Astrocyte (in vitro differentiated cells and primary cell): ENCODE results near the gene TANGO2. TPM values are rescaled to one million over a fixed set of nuclear protein-coding genes. Genes with fewer than 3 reads are reported as not detected.

Source experiments
- DNase-seq: peaks from one replicate; pipeline ENCODE4 v3.0.0-alpha.2; 2010; ENCODE audit warnings: low read depth
- FAIRE-seq: peaks from 2 replicates; lab custom pipeline; 2011; peaks lifted over from hg19 to GRCh38; lab: Jason Lieb, UNC
- H2AFZ ChIP-seq: 2 replicates; pipeline ENCODE4 v1.6.0; 2012; ENCODE audit warnings: low read depth, low read length, inconsistent platforms
- H3K27ac ChIP-seq: 2 replicates; pipeline ENCODE4 v1.5.1; 2011; ENCODE audit warnings: low read depth, low read length, inconsistent platforms
- H3K27me3 ChIP-seq: 2 replicates; pipeline ENCODE4 v1.6.0; 2011; ENCODE audit warnings: low read length, inconsistent platforms; ENCODE audit not compliant: insufficient read depth
- H3K36me3 ChIP-seq: 2 replicates; pipeline ENCODE4 v1.5.1; 2011; ENCODE audit warnings: low read length, inconsistent platforms; ENCODE audit not compliant: insufficient read depth
- H3K4me1 ChIP-seq: 2 replicates; pipeline ENCODE4 v1.5.1; 2011; ENCODE audit warnings: low read length, inconsistent platforms; ENCODE audit not compliant: insufficient read depth
- H3K4me2 ChIP-seq: 2 replicates; pipeline ENCODE4 v1.6.0; 2012; ENCODE audit warnings: low read length, inconsistent platforms
- H3K4me3 ChIP-seq: 2 replicates; pipeline ENCODE4 v1.5.1; 2011; ENCODE audit warnings: low read depth, mild to moderate bottlenecking, low read length, inconsistent platforms; ENCODE audit not compliant: insufficient read depth
- H3K79me2 ChIP-seq: 2 replicates; pipeline ENCODE4 v1.6.0; 2012; ENCODE audit warnings: mild to moderate bottlenecking, low read length, inconsistent platforms; ENCODE audit not compliant: insufficient read depth
- H3K9ac ChIP-seq: 2 replicates; pipeline ENCODE4 v1.6.0; 2012; ENCODE audit warnings: mild to moderate bottlenecking, low read length, inconsistent platforms
- H3K9me3 ChIP-seq: 2 replicates; pipeline ENCODE4 v1.5.1; 2012; ENCODE audit warnings: low read depth, mild to moderate bottlenecking, low read length, inconsistent platforms; ENCODE audit not compliant: insufficient read depth
- H4K20me1 ChIP-seq: 2 replicates; pipeline ENCODE4 v1.6.0; 2012; ENCODE audit warnings: low read length, inconsistent platforms; ENCODE audit not compliant: insufficient read depth
- H3K27ac Mint-ChIP-seq: one replicate; pipeline ENCODE4 v1.8.0; 2021; ENCODE audit warnings: mild to moderate bottlenecking, mixed read lengths; ENCODE audit not compliant: unreplicated experiment
- H3K27me3 Mint-ChIP-seq: one replicate; pipeline ENCODE4 v1.8.0; 2021; ENCODE audit warnings: low read depth, mixed read lengths; ENCODE audit not compliant: unreplicated experiment
- H3K36me3 Mint-ChIP-seq: one replicate; pipeline ENCODE4 v1.8.0; 2021; ENCODE audit warnings: low read depth, mixed read lengths; ENCODE audit not compliant: unreplicated experiment
- H3K4me1 Mint-ChIP-seq: one replicate; pipeline ENCODE4 v1.8.0; 2021; ENCODE audit warnings: low read depth, mixed read lengths; ENCODE audit not compliant: unreplicated experiment
- H3K4me3 Mint-ChIP-seq: one replicate; pipeline ENCODE4 v1.8.0; 2021; ENCODE audit warnings: mild to moderate bottlenecking, moderate library complexity, mixed read lengths; ENCODE audit not compliant: unreplicated experiment
- H3K9me3 Mint-ChIP-seq: one replicate; pipeline ENCODE4 v1.8.0; 2021; ENCODE audit warnings: mild to moderate bottlenecking, mixed read lengths; ENCODE audit not compliant: unreplicated experiment
- CTCF ChIP-seq: IDR thresholded peaks from 2 replicates; pipeline ENCODE4 v1.5.1; 2011; ENCODE audit warnings: low read depth, mild to moderate bottlenecking, inconsistent platforms, low read length, moderate library complexity; ENCODE audit not compliant: insufficient read depth
- EZH2 ChIP-seq: IDR thresholded peaks from 2 replicates; pipeline ENCODE4 v1.6.1; 2012; ENCODE audit warnings: mild to moderate bottlenecking, low read length, inconsistent platforms; ENCODE audit not compliant: insufficient read depth
- total RNA-seq: library from RNA; stranded (reverse); gene quantifications from 2 replicates; pipeline ENCODE4 v1.2.1, GENCODE V29; 2021

The TANGO2 gene
- total RNA-seq, 1 donor from 2014 or later: 28.0 TPM

GRCh38 chr22:19974935-19975706 lies 45.8 kb upstream of the TANGO2 start:
- Mint-ChIP-seq H3K36me3 (peaks cover under 1% of the 10 kb centered on the region), H3K4me3 (peak overlapping the region; percentile 27), H3K4me1 (peaks cover 3% of the 10 kb centered on the region), H3K27ac (peak overlapping the region; percentile 20), H3K27me3 (no peaks in the 10 kb centered on the region), H3K9me3 (no peaks in the 10 kb centered on the region)
- no peak for DNase-seq
- Histone ChIP-seq H3K27ac (no peak overlapping the region), H4K20me1 (peaks cover 19% of the 10 kb centered on the region), H3K4me2 (peak overlapping the region; percentile 14), H3K9me3 (no peaks in the 10 kb centered on the region), H3K9ac (no peak overlapping the region), H3K36me3 (no peaks in the 10 kb centered on the region), H3K4me3 (no peak overlapping the region), H2AFZ (no peak overlapping the region), H3K79me2 (no peaks in the 10 kb centered on the region), H3K4me1 (peaks cover 10% of the 10 kb centered on the region), H3K27me3 (no peaks in the 10 kb centered on the region)
- FAIRE-seq: no peak
- TF ChIP-seq EZH2 (no peak), CTCF (no peak)

- TF ChIP-seq CTCF (no peak), EZH2 (no peak)
- Histone ChIP-seq H4K20me1 (peaks cover 15% of the 10 kb centered on the region), H3K27ac (no peak overlapping the region), H3K4me1 (peaks cover 10% of the 10 kb centered on the region), H3K9ac (no peak overlapping the region), H2AFZ (no peak overlapping the region), H3K79me2 (no peaks in the 10 kb centered on the region), H3K27me3 (no peaks in the 10 kb centered on the region), H3K4me2 (no peak overlapping the region), H3K36me3 (no peaks in the 10 kb centered on the region), H3K9me3 (no peaks in the 10 kb centered on the region), H3K4me3 (no peak overlapping the region)
- Mint-ChIP-seq H3K4me1 (peaks cover 3% of the 10 kb centered on the region), H3K4me3 (peak overlapping the region; percentile 27), H3K27ac (no peak overlapping the region), H3K9me3 (no peaks in the 10 kb centered on the region), H3K27me3 (no peaks in the 10 kb centered on the region), H3K36me3 (peaks cover 2% of the 10 kb centered on the region)
- no peak for DNase-seq
- no peak for FAIRE-seq
These were observed 45.2 kb upstream of the TANGO2 start for GRCh38 chr22:19975707-19976035.

GRCh38 chr22:19976671-19977070 lies 44.2 kb upstream of the TANGO2 start:
- no peak overlapping the region for H3K9ac ChIP-seq
- no peaks in the 10 kb centered on the region for H3K79me2 ChIP-seq
- H4K20me1 ChIP-seq: peaks cover 11% of the 10 kb centered on the region
- no peak for FAIRE-seq
- H3K4me3 ChIP-seq: no peak overlapping the region
- no peaks in the 10 kb centered on the region for H3K27me3 ChIP-seq
- Mint-ChIP-seq H3K27ac (no peak overlapping the region), H3K36me3 (peaks cover 2% of the 10 kb centered on the region), H3K4me1 (peaks cover 3% of the 10 kb centered on the region), H3K9me3 (no peaks in the 10 kb centered on the region), H3K4me3 (no peak overlapping the region), H3K27me3 (no peaks in the 10 kb centered on the region)
- no peak overlapping the region for H2AFZ ChIP-seq
- peaks cover 10% of the 10 kb centered on the region for H3K4me1 ChIP-seq
- no peak overlapping the region for H3K4me2 ChIP-seq
- no peak for TF ChIP-seq EZH2
- TF ChIP-seq CTCF: no peak
- DNase-seq: no peak
- H3K27ac ChIP-seq: no peak overlapping the region
- no peaks in the 10 kb centered on the region for H3K36me3 ChIP-seq
- H3K9me3 ChIP-seq: no peaks in the 10 kb centered on the region
